GM23248 (cell line): Measurements from ENCODE around the gene CMTM8.

Source experiments
- EZH2 ChIP-seq: fragments of 200-600 bp; sonication (generic); IDR thresholded peaks from 2 replicates; pipeline ENCODE4 v1.6.1; 2018; ENCODE audit warnings: antibody characterized with exemption, mild to moderate bottlenecking; ENCODE audit not compliant: insufficient read depth, poor library complexity, severe bottlenecking
- EZH2phosphoT487 ChIP-seq: fragments of 200-600 bp; sonication (generic); IDR thresholded peaks from 2 replicates; pipeline ENCODE4 v1.6.1; 2018; ENCODE audit warnings: antibody characterized with exemption, moderate library complexity, mild to moderate bottlenecking, low read depth; ENCODE audit not compliant: insufficient read depth

GRCh38 chr3:32354362-32354778 is 115.9 kb downstream of the CMTM8 start:
- TF ChIP-seq EZH2 (no peak), EZH2phosphoT487 (no peak)
